Left ventricle myocardium inferior (tissue), 1 donor: ENCODE data around the gene FAM240B. TPM values are rescaled to one million over a fixed set of nuclear protein-coding genes. Genes with fewer than 3 reads are reported as not detected.

Experiments used
- DNase-seq: peaks from one replicate; pipeline ENCODE4 v3.0.0-alpha.2; 2020
- H3K27ac ChIP-seq: fragments of 200-600 bp; replicated peaks from 2 replicates; pipeline ENCODE4 v1.8.0; 2021
- H3K27me3 ChIP-seq: fragments of 200-600 bp; 2 replicates; pipeline ENCODE4 v1.8.0; 2021; ENCODE audit warnings: low read depth
- H3K36me3 ChIP-seq: fragments of 200-600 bp; 2 replicates; pipeline ENCODE4 v1.8.0; 2021
- H3K4me1 ChIP-seq: fragments of 200-600 bp; 2 replicates; pipeline ENCODE4 v1.8.0; 2021
- H3K4me3 ChIP-seq: fragments of 200-600 bp; 2 replicates; pipeline ENCODE4 v1.8.0; 2021; ENCODE audit warnings: mild to moderate bottlenecking, moderate library complexity
- H3K9me3 ChIP-seq: fragments of 200-600 bp; replicated peaks from 2 replicates; pipeline ENCODE4 v1.8.0; 2021
- CTCF ChIP-seq: fragments of 200-600 bp; IDR thresholded peaks from 2 replicates; pipeline ENCODE4 v1.8.0; 2021; ENCODE audit warnings: antibody characterized with exemption, mild to moderate bottlenecking, borderline replicate concordance
- intact Hi-C: fragments of 100-400 bp; cut with micrococcal nuclease; formaldehyde crosslinking; loops from one replicate; pipeline ENCODE4 v1.11.0; 2022
- total RNA-seq: library from RNA; stranded (reverse); fragmentation: NEBNext Ultra II Directional; extraction: Animal tissue kit (Norgen Biotek cat#: 25700); gene quantifications from one replicate; pipeline ENCODE4 v1.2.1, GENCODE V29; 2021
- donor health status: DM: no; HTN: yes; CAD: no; lungs with severe emphysema.

FAM240B gene
- total RNA-seq, 1 donor from 2014 or later: not detected

GRCh38 chr9:38706493-38706892 is 13.4 kb downstream of the FAM240B start:
- Histone ChIP-seq H3K27me3 (peaks cover 5% of the 10 kb centered on the region), H3K4me1 (no peaks in the 10 kb centered on the region), H3K27ac (no peak overlapping the region), H3K36me3 (no peaks in the 10 kb centered on the region), H3K9me3 (no peaks in the 10 kb centered on the region), H3K4me3 (no peak overlapping the region)
- intact Hi-C loops: loop anchor here (5.0 kb wide), 1 partner anchor 41 kb away; no protein-coding TSS in a partner anchor
- no peak for DNase-seq
- no peak for TF ChIP-seq CTCF

- Histone ChIP-seq H3K4me3 (no peak overlapping the region), H3K9me3 (no peaks in the 10 kb centered on the region), H3K27ac (no peak overlapping the region), H3K27me3 (peaks cover 5% of the 10 kb centered on the region), H3K4me1 (no peaks in the 10 kb centered on the region), H3K36me3 (no peaks in the 10 kb centered on the region)
- intact Hi-C loops: loop anchor here (5.0 kb wide), 1 partner anchor 41 kb away; no protein-coding TSS in a partner anchor
- no peak for TF ChIP-seq CTCF
- DNase-seq: no peak
These were observed 14.0 kb downstream of the FAM240B start for GRCh38 chr9:38705917-38706316.

GRCh38 chr9:38700695-38701094 is 19.2 kb downstream of the FAM240B start:
- no peak overlapping the region for H3K27ac ChIP-seq
- H3K9me3 ChIP-seq: no peaks in the 10 kb centered on the region
- no peaks in the 10 kb centered on the region for H3K36me3 ChIP-seq
- intact Hi-C loops: no loop called here
- no peak for TF ChIP-seq CTCF
- peaks cover 5% of the 10 kb centered on the region for H3K27me3 ChIP-seq
- no peak for DNase-seq
- H3K4me3 ChIP-seq: no peak overlapping the region
- H3K4me1 ChIP-seq: no peaks in the 10 kb centered on the region

- H3K36me3 ChIP-seq: no peaks in the 10 kb centered on the region
- no peak for DNase-seq
- no peaks in the 10 kb centered on the region for H3K4me1 ChIP-seq
- no peaks in the 10 kb centered on the region for H3K9me3 ChIP-seq
- H3K4me3 ChIP-seq: no peak overlapping the region
- H3K27me3 ChIP-seq: peaks cover under 1% of the 10 kb centered on the region
- no peak for TF ChIP-seq CTCF
- no peak overlapping the region for H3K27ac ChIP-seq
- intact Hi-C loops: no loop called here
These were observed 20.6 kb downstream of the FAM240B start for GRCh38 chr9:38699337-38699736.

- no peak for TF ChIP-seq CTCF
- no peak overlapping the region for H3K27ac ChIP-seq
- DNase-seq: no peak
- intact Hi-C loops: no loop called here
- no peaks in the 10 kb centered on the region for H3K9me3 ChIP-seq
- no peak overlapping the region for H3K4me3 ChIP-seq
- H3K27me3 ChIP-seq: no peaks in the 10 kb centered on the region
- no peaks in the 10 kb centered on the region for H3K36me3 ChIP-seq
- no peaks in the 10 kb centered on the region for H3K4me1 ChIP-seq
These were observed 22.1 kb downstream of the FAM240B start for GRCh38 chr9:38697776-38698300.
